TTC549 (cell line): Measurements from ENCODE around the gene PRPF31.

Experiments used
- FAIRE-seq: peaks from 2 replicates; lab custom pipeline; 2012; peaks lifted over from hg19 to GRCh38; lab: Jason Lieb, UNC

PRPF31 gene

GRCh38 chr19:54142166-54142780 lies 26.7 kb downstream of the PRPF31 start:
- FAIRE-seq, result no peak

DNA sequence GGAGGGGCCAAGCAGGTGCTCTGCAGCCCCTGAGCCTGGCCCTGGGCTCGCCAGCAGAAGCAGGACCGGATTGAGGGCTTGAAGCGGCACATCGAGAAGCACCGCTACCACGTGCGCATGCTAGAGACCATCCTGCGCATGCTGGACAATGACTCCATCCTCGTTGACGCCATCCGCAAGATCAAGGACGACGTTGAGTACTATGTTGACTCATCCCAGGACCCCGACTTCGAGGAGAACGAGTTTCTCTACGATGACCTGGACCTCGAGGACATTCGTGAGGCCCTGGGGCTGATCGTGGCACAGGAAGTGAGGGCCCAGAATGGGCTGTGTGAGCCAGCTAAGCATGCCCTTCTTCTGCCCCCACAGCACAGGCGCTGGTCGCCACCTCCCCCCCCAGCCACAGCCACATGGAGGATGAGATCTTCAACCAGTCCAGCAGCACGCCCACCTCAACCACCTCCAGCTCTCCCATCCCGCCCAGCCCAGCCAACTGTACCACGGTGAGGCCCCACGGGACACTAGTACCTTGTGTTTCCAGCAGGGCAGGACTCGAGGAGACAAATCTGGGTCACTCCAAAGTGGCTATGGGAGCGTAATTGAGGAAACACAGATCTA lies 30.1 kb downstream of the PRPF31 start:
- no peak for FAIRE-seq

DNA sequence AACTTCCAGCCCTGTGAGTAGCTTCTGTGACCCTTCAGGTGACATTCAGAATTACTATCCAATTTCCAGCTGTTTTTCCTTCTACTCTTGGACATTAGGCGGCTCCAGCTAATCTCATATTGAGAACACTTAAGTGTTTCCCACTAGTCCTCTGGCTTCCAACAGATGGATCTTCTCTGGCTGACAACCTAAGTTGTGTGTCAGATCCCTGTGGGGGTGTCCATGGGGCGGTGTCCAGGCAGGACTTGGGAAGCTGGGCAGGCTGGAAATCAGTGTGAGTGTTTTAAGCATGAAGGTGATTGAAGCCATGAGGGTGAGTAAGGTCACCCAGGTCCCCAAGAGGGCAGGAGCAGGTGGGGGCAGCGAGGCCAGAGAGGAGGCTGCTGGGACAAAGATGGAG lies 32.1 kb downstream of the PRPF31 start:
- no peak for FAIRE-seq

GRCh38 chr19:54148158-54148557 lies 32.6 kb downstream of the PRPF31 start:
- FAIRE-seq, result no peak

GRCh38 chr19:54149021-54149812 lies 33.7 kb downstream of the PRPF31 start:
- FAIRE-seq, result no peak

- FAIRE-seq, result no peak
Observed at GRCh38 chr19:54151362-54152035, 35.9 kb downstream of the PRPF31 start.

GRCh38 chr19:54152267-54152666 lies 36.7 kb downstream of the PRPF31 start:
- FAIRE-seq, result no peak

- FAIRE-seq, result no peak
Observed at GRCh38 chr19:54152878-54153524, 37.4 kb downstream of the PRPF31 start.

GRCh38 chr19:54153731-54154326 lies 38.3 kb downstream of the PRPF31 start:
- FAIRE-seq, result no peak

GRCh38 chr19:54154603-54155345 lies 39.2 kb downstream of the PRPF31 start:
- FAIRE-seq, result no peak

GRCh38 chr19:54155694-54156093 lies 40.1 kb downstream of the PRPF31 start:
- FAIRE-seq, result no peak

DNA sequence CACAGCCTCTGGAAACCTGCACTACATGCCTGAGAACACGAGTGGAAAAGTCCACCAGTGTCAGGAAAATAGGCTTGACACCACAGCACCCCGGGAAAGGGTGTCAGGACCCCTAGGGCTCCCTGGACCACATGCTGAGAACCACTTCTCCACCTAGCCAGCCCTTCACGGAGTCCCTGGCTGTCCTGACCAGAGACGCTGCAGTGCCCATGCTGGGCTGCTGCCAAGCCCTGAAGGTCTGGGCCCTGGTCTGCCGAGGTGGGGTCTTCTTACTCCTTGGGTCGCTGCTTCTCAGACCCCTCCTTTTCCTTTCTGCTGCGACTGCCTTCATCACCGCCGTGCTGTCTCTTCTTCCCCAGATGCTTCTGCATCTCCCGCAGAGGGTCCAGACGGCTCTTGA lies 40.9 kb downstream of the PRPF31 start:
- no peak for FAIRE-seq

DNA sequence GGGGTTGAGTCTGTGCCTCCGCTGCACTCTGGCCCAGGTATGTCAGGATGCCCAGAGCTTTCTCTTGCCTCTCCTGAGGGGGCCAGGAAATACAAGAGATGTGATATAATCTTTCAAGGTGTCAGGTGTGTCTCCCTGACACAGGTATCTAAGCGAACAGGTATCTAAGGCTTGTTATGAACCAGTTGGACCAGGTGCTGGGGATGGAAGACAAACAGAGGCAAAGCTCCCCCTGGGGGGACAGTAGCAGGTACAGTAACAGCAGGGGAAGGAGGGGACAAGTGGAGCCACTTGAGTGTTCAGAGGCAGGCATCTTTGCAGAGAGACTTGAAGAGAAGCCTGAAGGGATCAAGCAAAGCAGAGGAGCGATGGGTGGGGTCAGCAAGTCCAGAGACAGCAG lies 41.4 kb downstream of the PRPF31 start:
- no peak for FAIRE-seq

DNA sequence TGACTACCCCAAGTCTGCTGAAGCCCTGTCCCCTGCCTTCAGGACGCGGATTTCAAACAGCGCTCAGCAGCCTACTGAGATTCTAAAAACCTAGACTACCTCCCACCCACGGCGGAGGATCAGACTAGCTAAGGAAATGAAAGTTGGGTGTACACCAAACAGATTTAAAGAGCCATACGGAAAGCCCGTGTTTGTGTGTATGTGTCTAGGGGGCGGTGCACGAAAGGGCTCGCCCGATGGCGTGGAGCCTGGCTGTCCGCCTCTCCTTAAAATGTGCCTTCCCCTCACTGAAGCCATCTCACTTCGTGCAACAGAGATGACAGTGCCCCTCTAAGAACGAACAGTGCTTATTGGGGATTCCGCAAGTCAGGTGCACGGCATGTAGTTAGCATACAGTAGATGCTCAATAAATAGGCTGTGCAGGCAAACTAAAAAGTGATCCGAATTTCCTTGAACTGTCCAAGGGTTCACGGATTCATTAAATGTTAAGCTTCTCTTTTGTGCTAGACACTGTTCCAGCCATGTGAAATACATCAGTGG lies 43.3 kb downstream of the PRPF31 start:
- no peak for FAIRE-seq

- FAIRE-seq, result peak; percentile 99
Observed at GRCh38 chr19:54159352-54160181, 44.0 kb downstream of the PRPF31 start, which contains the start of gene LENG1. LENG1 (minus strand) TSS chr19:54159721; CDS start chr19:54159695, 26 bp downstream.

GRCh38 chr19:54160182-54160811 lies 44.7 kb downstream of the PRPF31 start:
- FAIRE-seq, result no peak

GRCh38 chr19:54160854-54161253 lies 45.3 kb downstream of the PRPF31 start:
- FAIRE-seq, result no peak

GRCh38 chr19:54162241-54162805 lies 46.8 kb downstream of the PRPF31 start:
- no peak for FAIRE-seq

GRCh38 chr19:54162884-54163283 lies 47.3 kb downstream of the PRPF31 start:
- FAIRE-seq, result no peak
